GM12878 (cell line): ENCODE data around the gene F12.

Experiments
- CHD1 ChIP-seq: IDR thresholded peaks from 2 replicates; pipeline ENCODE4 v1.6.1; 2012; ENCODE audit warnings: low read depth, low read length, improper control_type of control experiment
- TF ChIP-seq, protein P1 (sequence below): IDR thresholded peaks from 2 replicates; pipeline ENCODE4 v1.6.1; 2011; ENCODE audit warnings: mild to moderate bottlenecking, low read depth, low read length, moderate library complexity; ENCODE audit not compliant: insufficient replicate concordance
- TF ChIP-seq, protein P2 (sequence below), 3 experiments: IDR thresholded peaks in 2 of 3; conservative IDR thresholded peaks in 1 of 3; 2 replicates each; pipeline ENCODE4 v1.5.1; 2011; ENCODE audit warnings: low read depth in 3 of 3, low read length in 3 of 3, mild to moderate bottlenecking in 3 of 3, control low read depth in 2 of 3, moderate library complexity in 2 of 3, inconsistent platforms in 1 of 3, mixed read lengths in 1 of 3; ENCODE audit not compliant: control insufficient read depth in 2 of 3, insufficient read depth in 1 of 3; ENCODE audit errors: extremely low read depth in 1 of 3

DNA sequence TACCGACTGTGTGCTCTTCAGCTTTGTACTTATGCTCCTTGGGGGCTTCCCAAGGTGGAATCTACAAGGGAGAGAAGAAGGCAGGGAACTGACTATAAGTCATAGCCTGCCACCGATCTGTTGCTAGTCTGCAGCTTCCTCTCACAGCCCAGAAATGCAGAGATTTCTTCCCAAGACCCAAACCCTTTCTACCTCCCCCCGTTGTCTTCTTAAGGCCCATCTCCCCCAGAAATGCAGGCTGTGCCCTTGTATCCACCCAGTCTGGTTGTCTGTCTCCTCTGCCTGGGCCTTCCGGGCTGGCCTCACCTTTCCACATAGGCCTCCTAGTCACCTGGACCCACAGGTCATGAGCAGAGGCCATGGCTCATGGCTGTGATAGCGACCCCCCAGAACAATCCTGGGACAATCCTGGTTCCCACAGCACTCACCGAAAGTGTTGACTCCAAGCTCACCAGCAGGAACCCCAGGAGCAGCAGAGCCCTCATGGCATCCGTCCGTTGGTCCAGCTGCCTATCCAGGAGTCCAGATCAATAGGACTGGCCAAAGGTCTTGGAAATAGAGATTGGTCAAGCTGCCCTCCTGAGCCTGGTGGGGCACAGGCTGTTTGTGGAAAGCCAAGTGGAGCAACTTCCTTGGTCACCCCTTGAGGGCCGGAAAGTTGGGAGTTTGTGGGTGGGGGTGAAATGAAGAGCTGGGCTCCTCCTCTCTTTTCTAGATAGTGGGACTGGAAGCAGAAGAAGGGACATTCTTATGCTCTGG is at the start of gene F12:
- TF ChIP-seq, protein P1, sequence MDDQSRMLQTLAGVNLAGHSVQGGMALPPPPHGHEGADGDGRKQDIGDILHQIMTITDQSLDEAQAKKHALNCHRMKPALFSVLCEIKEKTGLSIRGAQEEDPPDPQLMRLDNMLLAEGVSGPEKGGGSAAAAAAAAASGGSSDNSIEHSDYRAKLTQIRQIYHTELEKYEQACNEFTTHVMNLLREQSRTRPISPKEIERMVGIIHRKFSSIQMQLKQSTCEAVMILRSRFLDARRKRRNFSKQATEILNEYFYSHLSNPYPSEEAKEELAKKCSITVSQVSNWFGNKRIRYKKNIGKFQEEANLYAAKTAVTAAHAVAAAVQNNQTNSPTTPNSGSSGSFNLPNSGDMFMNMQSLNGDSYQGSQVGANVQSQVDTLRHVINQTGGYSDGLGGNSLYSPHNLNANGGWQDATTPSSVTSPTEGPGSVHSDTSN = no peak
- TF ChIP-seq, protein P2, sequence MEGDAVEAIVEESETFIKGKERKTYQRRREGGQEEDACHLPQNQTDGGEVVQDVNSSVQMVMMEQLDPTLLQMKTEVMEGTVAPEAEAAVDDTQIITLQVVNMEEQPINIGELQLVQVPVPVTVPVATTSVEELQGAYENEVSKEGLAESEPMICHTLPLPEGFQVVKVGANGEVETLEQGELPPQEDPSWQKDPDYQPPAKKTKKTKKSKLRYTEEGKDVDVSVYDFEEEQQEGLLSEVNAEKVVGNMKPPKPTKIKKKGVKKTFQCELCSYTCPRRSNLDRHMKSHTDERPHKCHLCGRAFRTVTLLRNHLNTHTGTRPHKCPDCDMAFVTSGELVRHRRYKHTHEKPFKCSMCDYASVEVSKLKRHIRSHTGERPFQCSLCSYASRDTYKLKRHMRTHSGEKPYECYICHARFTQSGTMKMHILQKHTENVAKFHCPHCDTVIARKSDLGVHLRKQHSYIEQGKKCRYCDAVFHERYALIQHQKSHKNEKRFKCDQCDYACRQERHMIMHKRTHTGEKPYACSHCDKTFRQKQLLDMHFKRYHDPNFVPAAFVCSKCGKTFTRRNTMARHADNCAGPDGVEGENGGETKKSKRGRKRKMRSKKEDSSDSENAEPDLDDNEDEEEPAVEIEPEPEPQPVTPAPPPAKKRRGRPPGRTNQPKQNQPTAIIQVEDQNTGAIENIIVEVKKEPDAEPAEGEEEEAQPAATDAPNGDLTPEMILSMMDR (IDR thresholded peaks at IDR 0.05 in 2 of 3, conservative IDR thresholded peaks at IDR 0.05 in 1 of 3; ENCODE audit: control insufficient read depth in 2 of 3, extremely low read depth in 1 of 3, insufficient read depth in 1 of 3, low read depth in 3 of 3, low read length in 3 of 3) = no peak
- TF ChIP-seq CHD1 = no peak
